ENCODE measurements around the gene SLC39A7. TPM values are rescaled to one million over a fixed set of nuclear protein-coding genes. Genes with fewer than 3 reads are reported as not detected.

The SLC39A7 gene
- total and polyA plus RNA-seq, 2 of the 13 experiments (the other 11 are each of a cell fraction or from before 2014, with no cell fraction given), result 142 to 229 TPM

DNA sequence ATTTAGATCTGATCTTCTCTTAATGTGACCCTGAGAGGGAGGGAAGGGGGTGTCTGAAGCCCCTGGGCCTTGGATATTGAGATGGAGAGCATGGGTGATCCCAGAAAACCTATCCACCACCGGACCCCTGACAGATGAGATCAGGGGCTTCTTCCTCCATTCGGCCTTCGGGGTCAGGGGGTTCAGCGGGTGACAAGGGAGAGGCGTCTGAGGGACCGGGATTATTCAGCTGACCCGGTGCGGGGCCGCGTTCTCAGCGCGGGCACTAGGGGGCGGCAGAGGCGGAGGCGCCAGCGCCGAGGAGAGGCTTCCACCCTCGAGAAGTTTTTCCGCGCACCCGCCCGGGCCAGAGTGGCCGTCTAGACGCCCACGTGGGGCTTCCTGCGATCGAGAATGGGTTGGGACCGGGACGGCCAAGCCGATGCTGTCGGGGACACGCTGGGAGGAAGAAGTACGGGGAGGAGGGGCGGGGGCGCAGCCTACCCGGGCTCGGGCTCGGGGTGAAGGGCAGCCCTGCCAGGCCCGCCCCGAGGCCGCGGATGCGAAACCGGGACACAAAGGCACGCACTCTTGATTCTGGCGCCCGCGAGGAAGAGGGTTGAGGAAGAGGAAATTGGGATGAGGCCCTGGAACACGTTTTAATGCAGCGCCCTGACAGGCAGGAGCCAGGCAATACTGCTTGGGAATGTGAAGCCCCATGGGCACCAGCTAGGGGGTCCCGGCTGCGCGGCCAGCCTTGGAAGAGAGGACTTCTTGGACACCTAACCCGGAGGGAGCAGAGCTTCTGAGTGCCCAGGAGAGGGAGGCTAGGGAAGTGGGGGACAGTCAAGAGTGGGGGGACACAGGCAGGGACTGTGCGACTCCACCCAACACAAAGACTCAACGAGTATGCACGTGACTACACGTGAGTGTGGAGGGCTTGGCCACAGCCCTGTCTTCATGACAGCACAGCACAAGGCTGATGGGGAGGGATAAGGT lies 39.0 kb upstream of the SLC39A7 start (continued):
- TF ChIP-seq RXRB (CRISPR knock-in tag; IDR thresholded peaks at IDR 0.05; ENCODE audit: borderline replicate concordance), result 0 out of 2 replicates have a peak, but pooled peaks have one; percentile 32
- no peak for TF ChIP-seq ZFP36L2 (CRISPR knock-in tag; IDR thresholded peaks at IDR 0.05)
- TF ChIP-seq SMARCE1 (IDR thresholded peaks at IDR 0.05; ENCODE audit: borderline replicate concordance), result no peak
- TF ChIP-seq, protein P1, sequence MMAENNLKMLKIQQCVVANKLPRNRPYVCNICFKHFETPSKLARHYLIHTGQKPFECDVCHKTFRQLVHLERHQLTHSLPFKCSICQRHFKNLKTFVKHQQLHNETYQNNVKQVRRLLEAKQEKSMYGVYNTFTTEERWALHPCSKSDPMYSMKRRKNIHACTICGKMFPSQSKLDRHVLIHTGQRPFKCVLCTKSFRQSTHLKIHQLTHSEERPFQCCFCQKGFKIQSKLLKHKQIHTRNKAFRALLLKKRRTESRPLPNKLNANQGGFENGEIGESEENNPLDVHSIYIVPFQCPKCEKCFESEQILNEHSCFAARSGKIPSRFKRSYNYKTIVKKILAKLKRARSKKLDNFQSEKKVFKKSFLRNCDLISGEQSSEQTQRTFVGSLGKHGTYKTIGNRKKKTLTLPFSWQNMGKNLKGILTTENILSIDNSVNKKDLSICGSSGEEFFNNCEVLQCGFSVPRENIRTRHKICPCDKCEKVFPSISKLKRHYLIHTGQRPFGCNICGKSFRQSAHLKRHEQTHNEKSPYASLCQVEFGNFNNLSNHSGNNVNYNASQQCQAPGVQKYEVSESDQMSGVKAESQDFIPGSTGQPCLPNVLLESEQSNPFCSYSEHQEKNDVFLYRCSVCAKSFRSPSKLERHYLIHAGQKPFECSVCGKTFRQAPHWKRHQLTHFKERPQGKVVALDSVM (CRISPR knock-in tag; IDR thresholded peaks at IDR 0.05), result no peak
- no peak for TF ChIP-seq ZNF607 (CRISPR knock-in tag; IDR thresholded peaks at IDR 0.05; ENCODE audit: borderline replicate concordance)
- TF ChIP-seq ZNF678 (CRISPR knock-in tag; IDR thresholded peaks at IDR 0.05), result 0 out of 2 replicates have a peak, but pooled peaks have one; percentile 51
- TF ChIP-seq, protein P2, sequence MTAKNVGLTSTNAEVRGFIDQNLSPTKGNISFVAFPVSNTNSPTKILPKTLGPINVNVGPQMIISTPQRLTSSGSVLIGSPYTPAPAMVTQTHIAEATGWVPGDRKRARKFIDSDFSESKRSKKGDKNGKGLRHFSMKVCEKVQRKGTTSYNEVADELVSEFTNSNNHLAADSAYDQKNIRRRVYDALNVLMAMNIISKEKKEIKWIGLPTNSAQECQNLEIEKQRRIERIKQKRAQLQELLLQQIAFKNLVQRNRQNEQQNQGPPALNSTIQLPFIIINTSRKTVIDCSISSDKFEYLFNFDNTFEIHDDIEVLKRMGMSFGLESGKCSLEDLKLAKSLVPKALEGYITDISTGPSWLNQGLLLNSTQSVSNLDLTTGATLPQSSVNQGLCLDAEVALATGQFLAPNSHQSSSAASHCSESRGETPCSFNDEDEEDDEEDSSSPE (CRISPR knock-in tag; IDR thresholded peaks at IDR 0.05), result peak; percentile 61; the same call in 1 of the 2 replicates
- no peak for TF ChIP-seq PRMT3 (CRISPR knock-in tag; IDR thresholded peaks at IDR 0.05; ENCODE audit: borderline replicate concordance, low read depth)
- peak; percentile 25; the same call in 1 of the 2 replicates for TF ChIP-seq POGZ (CRISPR knock-in tag; IDR thresholded peaks at IDR 0.05)
- TF ChIP-seq NFE2 (CRISPR knock-in tag; IDR thresholded peaks at IDR 0.05), result no peak
- TF ChIP-seq, protein P3, sequence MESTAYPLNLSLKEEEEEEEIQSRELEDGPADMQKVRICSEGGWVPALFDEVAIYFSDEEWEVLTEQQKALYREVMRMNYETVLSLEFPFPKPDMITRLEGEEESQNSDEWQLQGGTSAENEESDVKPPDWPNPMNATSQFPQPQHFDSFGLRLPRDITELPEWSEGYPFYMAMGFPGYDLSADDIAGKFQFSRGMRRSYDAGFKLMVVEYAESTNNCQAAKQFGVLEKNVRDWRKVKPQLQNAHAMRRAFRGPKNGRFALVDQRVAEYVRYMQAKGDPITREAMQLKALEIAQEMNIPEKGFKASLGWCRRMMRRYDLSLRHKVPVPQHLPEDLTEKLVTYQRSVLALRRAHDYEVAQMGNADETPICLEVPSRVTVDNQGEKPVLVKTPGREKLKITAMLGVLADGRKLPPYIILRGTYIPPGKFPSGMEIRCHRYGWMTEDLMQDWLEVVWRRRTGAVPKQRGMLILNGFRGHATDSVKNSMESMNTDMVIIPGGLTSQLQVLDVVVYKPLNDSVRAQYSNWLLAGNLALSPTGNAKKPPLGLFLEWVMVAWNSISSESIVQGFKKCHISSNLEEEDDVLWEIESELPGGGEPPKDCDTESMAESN (CRISPR knock-in tag; conservative IDR thresholded peaks at IDR 0.05), result peak; percentile 78
- no peak for TF ChIP-seq TEAD3 (CRISPR knock-in tag; optimal IDR thresholded peaks at IDR 0.05; ENCODE audit: borderline replicate concordance)
- TF ChIP-seq, protein P4, sequence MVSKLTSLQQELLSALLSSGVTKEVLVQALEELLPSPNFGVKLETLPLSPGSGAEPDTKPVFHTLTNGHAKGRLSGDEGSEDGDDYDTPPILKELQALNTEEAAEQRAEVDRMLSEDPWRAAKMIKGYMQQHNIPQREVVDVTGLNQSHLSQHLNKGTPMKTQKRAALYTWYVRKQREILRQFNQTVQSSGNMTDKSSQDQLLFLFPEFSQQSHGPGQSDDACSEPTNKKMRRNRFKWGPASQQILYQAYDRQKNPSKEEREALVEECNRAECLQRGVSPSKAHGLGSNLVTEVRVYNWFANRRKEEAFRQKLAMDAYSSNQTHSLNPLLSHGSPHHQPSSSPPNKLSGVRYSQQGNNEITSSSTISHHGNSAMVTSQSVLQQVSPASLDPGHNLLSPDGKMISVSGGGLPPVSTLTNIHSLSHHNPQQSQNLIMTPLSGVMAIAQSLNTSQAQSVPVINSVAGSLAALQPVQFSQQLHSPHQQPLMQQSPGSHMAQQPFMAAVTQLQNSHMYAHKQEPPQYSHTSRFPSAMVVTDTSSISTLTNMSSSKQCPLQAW (CRISPR knock-in tag; IDR thresholded peaks at IDR 0.05), result peak; percentile 11; the same call in 1 of the 2 replicates
- no peak for TF ChIP-seq ZNF713 (CRISPR knock-in tag; IDR thresholded peaks at IDR 0.05)
- TF ChIP-seq, protein P5, sequence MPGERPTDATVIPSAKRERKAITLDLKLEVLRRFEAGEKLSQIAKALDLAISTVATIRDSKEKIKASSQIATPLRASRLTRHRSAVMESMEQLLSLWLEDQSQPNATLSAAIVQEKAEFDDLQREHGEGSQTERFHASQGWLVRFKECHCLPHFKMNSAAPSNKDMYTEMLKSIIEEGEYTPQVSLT (CRISPR knock-in tag; IDR thresholded peaks at IDR 0.05; ENCODE audit: borderline replicate concordance, low read depth), result no peak
- TF ChIP-seq, protein P6, sequence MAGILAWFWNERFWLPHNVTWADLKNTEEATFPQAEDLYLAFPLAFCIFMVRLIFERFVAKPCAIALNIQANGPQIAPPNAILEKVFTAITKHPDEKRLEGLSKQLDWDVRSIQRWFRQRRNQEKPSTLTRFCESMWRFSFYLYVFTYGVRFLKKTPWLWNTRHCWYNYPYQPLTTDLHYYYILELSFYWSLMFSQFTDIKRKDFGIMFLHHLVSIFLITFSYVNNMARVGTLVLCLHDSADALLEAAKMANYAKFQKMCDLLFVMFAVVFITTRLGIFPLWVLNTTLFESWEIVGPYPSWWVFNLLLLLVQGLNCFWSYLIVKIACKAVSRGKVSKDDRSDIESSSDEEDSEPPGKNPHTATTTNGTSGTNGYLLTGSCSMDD (CRISPR knock-in tag; IDR thresholded peaks at IDR 0.05), result no peak
- no peak for TF ChIP-seq NFE2L1 (CRISPR knock-in tag; IDR thresholded peaks at IDR 0.05; ENCODE audit: borderline replicate concordance)
- no peak for TF ChIP-seq NR1H2 (CRISPR knock-in tag; IDR thresholded peaks at IDR 0.05; ENCODE audit: borderline replicate concordance, low read depth)
- no peak for TF ChIP-seq PHF21A (CRISPR knock-in tag; IDR thresholded peaks at IDR 0.05)
- TF ChIP-seq MYNN (CRISPR knock-in tag; IDR thresholded peaks at IDR 0.05; ENCODE audit: low read depth), result no peak
